ENCODE results near the gene LCN1.

The LCN1 gene

DNA sequence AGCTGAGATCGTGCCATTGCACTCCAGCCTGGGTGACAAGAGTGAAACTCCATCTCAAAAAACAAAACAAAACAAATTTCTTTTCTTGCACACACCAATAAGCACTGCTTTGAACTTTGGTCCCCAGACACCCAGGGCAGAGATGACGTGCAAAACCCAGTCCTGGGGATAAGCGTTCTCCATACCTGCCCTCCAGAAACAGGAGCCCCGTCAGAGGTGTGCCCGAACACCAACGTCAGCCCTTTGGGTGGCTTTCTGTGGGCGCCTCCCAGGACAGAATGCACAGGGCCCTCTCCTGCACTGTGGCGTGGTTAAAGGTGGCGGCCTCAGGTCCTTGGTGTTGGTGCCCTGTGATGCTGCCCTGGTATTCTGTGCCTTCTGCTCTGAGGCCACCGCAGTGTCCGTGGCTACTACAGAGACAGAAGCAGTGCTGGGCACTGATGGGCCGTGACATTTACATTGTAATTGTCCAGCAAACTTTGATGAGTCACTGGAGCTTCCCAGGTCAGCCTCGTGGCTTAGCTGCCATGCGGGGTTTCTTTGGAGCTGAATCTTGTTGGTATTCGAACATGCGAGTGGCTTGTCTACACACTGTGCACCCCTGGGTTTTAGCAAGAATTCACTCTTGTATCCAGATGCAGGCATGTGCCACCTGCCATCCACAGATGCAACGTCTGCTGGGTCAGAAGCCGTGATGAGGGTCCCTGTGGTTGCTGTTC, 31.9 kb upstream of the LCN1 start:
- no peak for DNase-seq

DNA sequence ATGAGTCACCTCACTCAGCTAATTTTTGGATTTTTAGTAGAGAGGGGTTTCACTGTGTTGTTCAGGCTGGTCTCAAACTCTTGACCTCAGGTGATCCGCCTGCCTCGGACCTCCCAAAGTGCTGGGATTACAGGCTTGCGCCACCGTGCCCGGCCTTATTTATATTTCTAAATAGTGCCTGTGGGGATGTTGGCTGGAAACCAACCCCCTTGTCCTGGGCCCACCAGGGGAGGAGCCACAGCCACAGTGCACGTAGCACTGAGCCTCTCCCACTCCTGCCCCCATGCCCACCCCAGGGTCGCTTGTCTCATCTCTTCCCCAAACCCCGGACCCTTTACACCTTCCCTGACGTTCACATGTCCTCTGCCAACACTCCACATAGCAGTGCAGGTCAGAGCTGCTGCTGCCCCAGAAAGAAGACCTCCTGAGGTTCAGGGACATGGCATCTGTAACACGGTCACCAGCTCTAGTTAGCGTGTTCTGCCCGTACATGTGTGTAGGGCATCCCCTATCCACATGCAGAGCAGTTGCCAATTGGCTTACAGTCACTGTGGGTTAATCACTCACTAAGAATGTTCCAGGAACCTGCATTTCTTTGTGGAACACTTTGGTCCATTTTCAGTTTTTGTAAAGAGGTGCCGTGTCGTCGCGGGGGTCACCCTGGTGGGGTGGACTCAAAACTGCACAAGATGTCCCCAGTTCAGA, 30.9 kb upstream of the LCN1 start:
- no peak for DNase-seq

GRCh38 chr9:135490980-135491464, 30.2 kb upstream of the LCN1 start:
- DNase-seq = no peak

DNA sequence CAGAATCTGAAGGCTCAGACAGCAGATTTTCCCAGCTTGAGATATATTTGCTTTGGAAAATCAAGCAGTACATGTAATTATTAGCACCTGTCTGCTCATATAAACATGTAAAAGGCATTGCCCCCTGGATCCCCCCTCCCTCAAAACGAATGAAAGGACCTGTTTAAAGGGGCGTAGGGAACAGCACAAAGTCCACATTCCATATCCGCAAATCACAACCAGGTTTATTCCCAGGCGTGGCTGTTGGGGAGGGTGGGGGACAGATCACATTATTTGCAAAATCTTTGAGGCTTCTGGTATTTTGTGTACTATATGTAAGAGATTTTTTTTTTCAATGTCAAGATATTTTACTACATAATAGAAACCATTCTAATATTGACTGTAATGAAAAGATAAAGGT, 29.5 kb upstream of the LCN1 start:
- DNase-seq = no peak

DNA sequence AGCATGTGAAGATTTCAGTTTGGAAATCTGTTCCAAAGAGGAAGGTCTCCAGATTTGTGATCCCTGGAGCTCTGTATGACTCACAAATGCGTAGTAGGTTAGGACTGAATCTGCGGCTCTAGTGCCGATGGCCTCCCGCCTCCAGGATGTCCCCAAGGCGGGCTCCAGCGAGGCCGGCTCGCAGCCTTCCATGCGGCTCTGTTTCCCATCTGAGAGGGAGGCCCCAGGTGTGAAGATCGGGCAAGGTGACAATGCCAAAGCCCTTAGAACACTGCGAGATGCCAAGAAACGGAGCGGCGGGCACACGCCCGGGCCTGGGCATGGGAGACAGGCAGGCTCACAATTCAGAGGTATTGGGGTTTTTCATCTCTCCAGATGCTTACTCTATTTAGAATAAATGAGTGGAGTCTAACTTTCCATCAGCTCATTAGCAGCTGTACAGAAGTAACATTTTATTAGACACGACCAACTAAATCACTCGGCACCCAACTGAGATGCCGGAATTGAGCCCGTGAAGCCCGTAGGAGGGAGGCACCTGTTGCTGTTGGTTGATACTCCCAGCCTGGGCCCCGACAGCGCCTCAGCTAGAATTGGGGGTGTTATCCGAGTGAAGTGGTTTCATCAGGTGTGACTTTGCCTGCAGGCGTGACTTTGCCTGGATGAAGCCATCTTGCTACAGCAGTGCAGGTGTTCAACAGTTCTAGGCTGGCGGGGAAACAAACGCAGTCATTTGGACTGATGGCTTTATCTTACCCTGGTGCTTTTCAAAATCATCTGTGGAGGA, 28.2 kb upstream of the LCN1 start:
- no peak for DNase-seq

- no peak for DNase-seq
These were observed 26.3 kb upstream of the LCN1 start for GRCh38 chr9:135494791-135495559.

- DNase-seq = no peak
These were observed 22.7 kb upstream of the LCN1 start for GRCh38 chr9:135498381-135499126.

DNA sequence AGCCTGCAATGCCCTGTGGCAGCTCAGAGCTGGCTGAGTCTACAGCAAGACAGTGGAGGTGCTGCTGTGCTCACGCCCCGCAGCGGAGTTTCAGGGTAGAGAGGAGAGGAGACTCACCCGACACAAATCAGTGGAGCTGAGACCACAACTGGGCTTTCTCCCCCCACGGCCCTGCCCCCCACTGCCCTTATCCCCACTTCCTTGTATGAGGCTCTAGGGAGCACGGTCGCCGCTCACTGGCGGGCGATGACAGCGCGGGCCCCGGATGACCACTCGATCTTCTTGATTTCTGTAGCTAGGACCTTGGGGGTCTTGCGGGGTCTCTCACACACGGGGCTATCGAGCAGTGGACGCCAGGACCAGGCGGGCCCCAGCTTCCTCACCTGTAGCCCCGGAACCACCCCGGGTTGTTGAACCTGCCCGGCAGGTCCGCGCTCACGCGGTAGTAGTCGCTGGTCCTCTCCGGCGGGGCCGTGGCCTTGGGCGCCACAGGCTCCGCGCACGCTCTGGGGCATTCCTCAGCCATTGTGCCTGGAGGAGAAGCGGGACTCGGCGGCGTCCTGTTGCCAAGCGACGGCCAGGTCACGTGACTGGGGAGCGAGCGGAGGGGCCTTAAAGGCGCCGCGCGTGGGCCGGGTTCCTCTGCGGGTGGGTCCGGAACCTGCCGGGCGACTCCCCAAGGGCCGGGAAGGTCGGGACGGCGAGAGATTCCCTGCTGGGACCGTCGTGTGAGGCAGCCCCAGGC, 21.7 kb upstream of the LCN1 start:
- DNase-seq = peak; percentile 91

DNA sequence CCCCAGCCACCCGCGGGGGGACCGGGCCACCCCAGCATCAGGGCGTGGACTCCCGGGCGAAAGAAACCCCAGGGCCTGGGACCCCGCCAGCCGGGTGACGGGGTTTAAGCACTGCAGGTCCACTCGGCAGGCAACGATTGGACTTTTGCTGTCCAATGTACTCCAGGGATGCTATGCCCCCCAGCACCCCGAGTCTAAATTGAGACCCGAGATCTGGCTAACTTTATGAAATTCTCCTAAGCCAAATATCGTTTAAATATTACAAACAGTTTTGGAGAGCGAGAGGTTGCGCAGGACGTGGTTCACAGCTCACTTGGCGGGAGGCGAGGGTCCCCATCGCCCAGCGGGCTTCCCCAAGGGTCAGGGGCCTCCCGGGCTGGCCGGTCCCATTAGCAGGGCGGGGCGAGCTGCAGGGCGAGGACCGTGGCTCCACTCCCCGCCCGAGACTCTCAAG, 21.1 kb upstream of the LCN1 start:
- peak; percentile 67 for DNase-seq

DNA sequence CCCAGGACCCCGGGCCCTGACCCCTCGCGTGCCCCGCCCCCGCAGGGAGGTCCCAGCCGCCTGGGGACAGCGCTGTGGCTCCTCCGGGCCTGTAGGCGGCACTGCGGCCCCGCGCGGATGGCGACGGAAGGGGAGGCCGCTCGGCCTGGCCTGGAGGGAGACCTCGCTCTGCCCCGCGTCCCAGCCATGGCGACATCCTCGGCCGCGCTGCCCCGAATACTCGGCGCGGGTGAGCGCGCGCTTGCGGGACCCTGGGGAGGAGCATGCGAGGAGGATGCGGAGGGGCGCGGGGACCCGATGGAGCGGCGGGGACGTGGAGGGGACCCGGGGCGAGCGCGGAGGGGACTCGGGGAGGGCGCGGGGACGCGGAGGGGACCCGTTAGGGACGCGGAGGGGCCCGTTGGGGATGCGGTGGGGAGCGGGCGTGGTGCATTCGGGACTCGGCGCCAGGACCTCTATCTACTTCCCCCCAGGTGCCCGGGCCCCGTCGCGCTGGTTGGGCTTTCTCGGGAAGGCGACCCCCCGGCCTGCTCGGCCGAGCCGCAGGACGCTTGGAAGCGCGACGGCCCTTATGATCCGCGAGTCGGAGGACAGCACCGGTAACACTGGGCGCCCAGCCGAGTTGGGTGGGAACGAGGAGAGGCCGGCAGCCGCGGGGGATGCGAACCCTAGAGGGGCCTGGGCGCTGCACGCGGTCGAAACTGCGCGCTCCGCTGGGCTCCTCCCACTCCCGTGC, 20.5 kb upstream of the LCN1 start, which contains the start of gene MRPS2:
MRPS2 (plus strand) TSS at position 158 of the 736 bp plus-strand sequence; CDS start at position 187, 29 bp downstream.
- peak; percentile 92 for DNase-seq

DNA sequence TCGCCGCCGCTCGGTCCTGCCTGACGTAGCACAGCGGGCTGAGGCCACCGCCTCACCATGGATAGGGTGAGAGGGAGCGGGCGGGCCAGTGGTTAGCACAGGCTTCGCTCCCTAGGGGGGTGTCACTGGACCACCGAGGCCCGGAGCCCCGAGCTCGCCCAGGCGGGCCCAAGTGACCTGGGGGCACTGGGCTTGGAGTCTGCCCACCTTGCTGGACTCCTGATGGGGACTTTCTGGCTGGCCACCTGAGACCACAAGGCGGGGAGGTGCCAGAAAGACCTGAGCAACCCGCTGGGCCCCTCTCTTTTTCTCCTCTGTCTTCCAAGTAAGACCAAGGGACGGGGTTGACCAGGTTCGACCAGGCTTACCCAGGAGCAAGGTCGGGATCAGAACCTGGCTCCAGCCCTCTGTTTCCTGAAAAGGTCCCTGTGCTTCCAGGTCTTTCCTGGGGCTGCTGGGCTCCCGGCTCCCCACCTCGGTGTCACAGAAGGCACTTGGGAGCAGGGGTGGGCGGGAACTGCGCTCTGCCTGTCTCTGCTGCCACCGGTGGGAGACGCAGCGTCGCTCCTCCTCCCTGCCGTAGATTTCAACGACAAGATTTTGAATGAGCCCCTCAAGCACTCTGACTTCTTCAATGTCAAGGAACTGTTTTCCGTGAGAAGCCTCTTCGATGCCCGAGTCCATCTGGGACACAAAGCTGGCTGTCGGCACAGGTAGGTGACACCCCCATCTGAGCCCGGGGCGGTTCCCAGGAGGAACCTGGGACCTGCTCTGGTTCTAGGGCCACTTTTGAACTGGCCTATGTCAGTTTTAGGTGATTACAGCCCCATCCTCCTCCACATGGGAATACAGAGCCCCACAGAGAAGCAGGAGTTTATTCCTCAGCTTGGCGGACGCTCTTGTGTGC, 19.7 kb upstream of the LCN1 start:
- no peak for DNase-seq

DNA sequence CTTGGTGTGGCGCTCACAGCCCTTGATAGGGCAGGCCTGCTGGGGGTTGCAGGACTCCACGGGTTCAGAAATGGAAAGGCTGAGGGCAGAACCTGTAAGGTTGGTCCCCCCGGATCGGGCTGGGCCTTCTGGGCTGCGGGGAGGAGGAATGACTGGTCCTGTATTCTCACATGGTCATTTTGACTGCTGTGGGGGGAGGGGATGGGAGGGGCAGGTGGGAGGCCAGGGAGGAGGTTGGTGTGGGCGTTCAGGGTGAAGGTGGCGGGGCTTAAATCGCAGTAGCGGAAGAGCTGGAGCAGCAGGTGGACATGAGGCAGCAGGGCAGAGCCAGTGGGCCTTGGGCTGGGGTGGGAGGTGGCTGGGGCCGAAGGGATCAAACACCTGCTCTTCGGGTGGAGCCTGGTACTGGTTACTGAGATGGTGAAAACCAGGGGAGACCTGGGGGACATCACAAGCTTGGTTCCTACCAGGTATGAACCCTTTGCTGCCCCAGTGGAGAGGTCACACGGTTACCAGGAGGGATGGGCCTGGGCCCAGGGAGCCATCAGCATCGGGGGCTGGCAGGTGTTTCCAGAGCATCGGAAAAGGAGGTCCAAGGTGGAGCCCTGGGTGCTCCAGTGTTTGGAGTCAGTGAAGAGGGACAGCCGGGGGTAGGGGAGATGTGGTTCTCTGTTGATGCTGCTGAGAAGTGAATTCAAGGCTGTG, 18.9 kb upstream of the LCN1 start:
- DNase-seq = no peak

GRCh38 chr9:135502873-135503321, 18.3 kb upstream of the LCN1 start:
- DNase-seq = no peak

DNA sequence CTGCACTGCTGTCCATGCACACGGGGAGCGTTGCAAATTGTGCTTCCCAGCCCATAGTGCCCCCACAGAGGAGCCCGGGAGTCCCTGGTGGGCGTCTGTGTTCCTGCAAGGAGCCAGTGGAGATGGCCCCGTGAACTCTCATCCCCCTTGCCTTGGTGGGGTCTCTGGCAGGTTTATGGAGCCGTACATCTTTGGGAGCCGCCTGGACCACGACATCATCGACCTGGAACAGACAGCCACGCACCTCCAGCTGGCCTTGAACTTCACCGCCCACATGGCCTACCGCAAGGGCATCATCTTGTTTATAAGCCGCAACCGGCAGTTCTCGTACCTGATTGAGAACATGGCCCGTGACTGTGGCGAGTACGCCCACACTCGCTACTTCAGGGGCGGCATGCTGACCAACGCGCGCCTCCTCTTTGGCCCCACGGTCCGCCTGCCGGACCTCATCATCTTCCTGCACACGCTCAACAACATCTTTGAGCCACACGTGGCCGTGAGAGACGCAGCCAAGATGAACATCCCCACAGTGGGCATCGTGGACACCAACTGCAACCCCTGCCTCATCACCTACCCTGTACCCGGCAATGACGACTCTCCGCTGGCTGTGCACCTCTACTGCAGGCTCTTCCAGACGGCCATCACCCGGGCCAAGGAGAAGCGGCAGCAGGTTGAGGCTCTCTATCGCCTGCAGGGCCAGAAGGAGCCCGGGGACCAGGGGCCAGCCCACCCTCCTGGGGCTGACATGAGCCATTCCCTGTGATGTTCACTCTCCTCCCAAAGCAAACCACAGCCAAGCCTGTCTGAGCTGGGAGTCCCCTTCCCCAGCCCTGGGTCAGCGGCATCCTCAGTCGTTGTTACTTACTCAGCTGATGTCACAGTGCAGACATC, 17.6 kb upstream of the LCN1 start:
- DNase-seq = no peak

GRCh38 chr9:135504262-135505243, 16.7 kb upstream of the LCN1 start:
- peak; percentile 65 for DNase-seq
